HG02852 (cell line): ENCODE results near the gene FAM200B.
"Not testable (repeated sequence)": the region's sequence is repeated elsewhere in the genome, so short reads cannot be mapped to it uniquely, and the experiment has no call there.

Experiments used
- ATAC-seq: cut with Tn5 transposase; IDR thresholded peaks from one replicate; pipeline ENCODE4 v1.9.1; 2021; ENCODE audit warnings: mild to moderate bottlenecking, moderate library complexity; ENCODE audit not compliant: unreplicated experiment

FAM200B gene

DNA sequence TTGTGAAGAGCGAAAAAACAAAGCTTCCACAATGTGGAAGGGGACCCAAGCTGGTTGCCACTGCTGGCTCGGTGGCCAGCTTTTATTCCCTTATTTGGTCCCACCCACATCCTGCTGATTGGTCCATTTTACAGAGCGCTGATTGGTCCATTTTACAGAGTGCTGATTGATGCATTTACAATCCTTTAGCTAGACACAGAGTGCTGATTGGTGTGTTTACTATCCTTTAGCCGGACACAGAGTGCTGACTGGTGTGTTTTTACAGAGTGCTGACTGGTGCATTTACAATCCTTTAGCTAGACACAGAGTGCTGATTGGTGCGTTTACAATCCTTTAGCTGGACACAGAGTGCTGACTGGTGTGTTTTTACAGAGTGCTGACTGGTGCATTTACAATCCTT is 51.4 kb downstream of the FAM200B start:
- not testable (repeated sequence) for ATAC-seq

DNA sequence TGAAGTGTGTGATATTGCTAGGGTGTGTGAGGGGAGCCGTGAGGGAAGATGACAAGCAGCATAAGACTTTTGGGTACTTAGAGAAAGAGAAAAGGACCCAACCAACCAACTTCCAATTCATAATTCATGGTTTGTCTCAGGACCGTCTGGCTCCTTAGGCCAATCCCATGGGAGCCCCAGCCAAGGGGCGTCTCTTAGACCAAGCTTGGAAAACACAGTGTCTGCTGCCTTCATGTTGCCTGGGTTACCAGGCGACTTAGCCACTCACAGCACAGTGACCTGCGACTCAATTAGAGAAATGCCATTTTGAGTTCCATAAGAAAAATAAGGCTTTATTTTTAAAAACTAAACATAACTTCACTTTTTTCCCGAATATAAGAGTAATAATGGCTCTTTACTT is 53.9 kb downstream of the FAM200B start:
- no peak for ATAC-seq

DNA sequence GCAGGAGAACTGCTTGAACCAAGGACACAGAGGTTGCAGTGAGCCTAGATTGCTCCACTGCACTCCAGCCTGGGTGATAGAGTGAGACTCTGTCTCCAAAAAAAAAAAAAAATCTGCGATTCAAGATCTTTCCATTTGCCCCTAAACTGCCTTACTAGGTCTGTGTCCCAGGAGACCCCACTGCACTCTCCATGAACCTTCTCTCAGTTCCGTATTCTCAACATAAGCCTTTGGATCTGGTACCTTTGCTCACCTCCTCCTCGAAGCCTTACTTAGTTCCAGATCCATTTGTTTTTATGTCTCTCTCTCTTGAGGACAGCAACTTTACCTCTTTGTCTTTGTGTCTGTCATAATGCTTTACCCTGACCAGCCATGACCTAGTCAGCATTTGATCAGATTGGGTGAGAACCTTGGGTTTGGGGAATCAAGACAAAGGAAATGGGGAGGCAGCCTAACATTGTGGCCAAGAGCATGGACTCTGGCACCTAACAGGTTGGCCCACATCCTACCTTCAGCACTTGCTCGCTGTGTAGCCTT is 55.0 kb downstream of the FAM200B start:
- no peak for ATAC-seq

DNA sequence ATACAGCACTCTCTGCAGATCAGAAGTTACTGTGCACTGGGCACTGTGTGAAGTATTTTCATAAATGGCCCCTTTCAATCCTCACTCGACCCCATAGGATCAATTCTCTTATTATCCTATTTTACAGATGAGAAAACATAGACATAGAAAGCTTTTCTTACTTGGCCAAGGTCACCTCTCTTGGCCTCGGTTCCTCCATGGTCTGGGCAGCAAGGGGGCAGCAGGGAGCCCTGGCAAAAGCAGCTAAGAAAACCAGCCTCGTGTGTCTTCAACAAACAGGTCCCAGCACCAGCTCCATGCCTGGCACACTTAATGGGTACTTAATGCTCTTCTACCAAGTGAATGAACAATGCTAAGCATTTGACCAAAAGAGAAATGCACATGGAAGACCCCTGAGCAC is 55.6 kb downstream of the FAM200B start:
- ATAC-seq, result no peak

DNA sequence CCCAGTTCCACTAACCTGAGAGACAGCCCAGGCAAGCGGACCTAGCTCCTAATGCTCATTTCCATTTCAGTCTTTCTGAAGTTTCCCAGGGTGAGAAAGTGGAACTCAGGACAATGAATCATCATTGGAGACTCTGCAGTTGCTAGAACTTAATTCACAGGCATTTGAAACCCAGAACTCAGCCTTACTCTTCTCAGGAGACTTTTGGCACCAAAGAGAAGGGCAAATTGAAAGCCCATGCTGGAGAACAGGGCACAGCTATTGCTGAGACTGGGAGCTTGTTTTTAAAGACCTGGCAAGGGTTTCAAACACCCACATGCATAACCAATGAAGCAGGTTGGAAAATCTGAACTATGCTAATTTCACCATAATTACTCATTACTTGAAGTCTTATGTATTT is 57.2 kb downstream of the FAM200B start:
- ATAC-seq, result no peak
